ENCODE results near the gene AQP12B. TPM values are rescaled to one million over a fixed set of nuclear protein-coding genes. Genes with fewer than 3 reads are reported as not detected.
"Not testable (repeated sequence)": the region's sequence is repeated elsewhere in the genome, so short reads cannot be mapped to it uniquely, and the experiment has no call there.

AQP12B gene
- total RNA-seq, 2 donors from 2014 or later, result 0.19 TPM; not detected in 1

- intact Hi-C loops (cut with DNase I), result no loop called here
- DNase-seq (ENCODE audit: low spot score), result no peak
These were observed 19.0 kb downstream of the AQP12B start for GRCh38 chr2:240663546-240664190.

GRCh38 chr2:240662681-240663080, 20.0 kb downstream of the AQP12B start:
- intact Hi-C loops (cut with DNase I), result no loop called here
- DNase-seq (ENCODE audit: low spot score), result no peak

GRCh38 chr2:240659883-240660282, 22.8 kb downstream of the AQP12B start:
- intact Hi-C loops (cut with DNase I); DNase-seq (ENCODE audit: low spot score): not testable (repeated sequence)

GRCh38 chr2:240655931-240656886, 26.5 kb downstream of the AQP12B start:
- DNase-seq (ENCODE audit: low spot score), result peak; percentile 42
- intact Hi-C loops (cut with DNase I), result no loop called here

- intact Hi-C loops (cut with DNase I), result no loop called here
- peak; percentile 59 for DNase-seq (ENCODE audit: low spot score)
These were observed 31.5 kb downstream of the AQP12B start for GRCh38 chr2:240651185-240651584.

- peak; percentile 42 for DNase-seq (ENCODE audit: low spot score)
- intact Hi-C loops (cut with DNase I), result no loop called here
These were observed 32.3 kb downstream of the AQP12B start for GRCh38 chr2:240650254-240650965.

GRCh38 chr2:240649331-240649730, 33.4 kb downstream of the AQP12B start:
- DNase-seq (ENCODE audit: low spot score), result peak; percentile 23
- intact Hi-C loops (cut with DNase I), result no loop called here

- intact Hi-C loops (cut with DNase I), result no loop called here
- peak; percentile 70 for DNase-seq (ENCODE audit: low spot score)
These were observed 33.9 kb downstream of the AQP12B start for GRCh38 chr2:240648650-240649275.

GRCh38 chr2:240648155-240648649, 34.5 kb downstream of the AQP12B start:
- intact Hi-C loops (cut with DNase I), result no loop called here
- peak; percentile 45 for DNase-seq (ENCODE audit: low spot score)

GRCh38 chr2:240647503-240648154, 35.1 kb downstream of the AQP12B start:
- peak; percentile 58 for DNase-seq (ENCODE audit: low spot score)
- intact Hi-C loops (cut with DNase I), result no loop called here

GRCh38 chr2:240646900-240647502, 35.7 kb downstream of the AQP12B start:
- intact Hi-C loops (cut with DNase I), result no loop called here
- peak; percentile 71 for DNase-seq (ENCODE audit: low spot score)

GRCh38 chr2:240646176-240646899, 36.3 kb downstream of the AQP12B start:
- DNase-seq (ENCODE audit: low spot score), result peak; percentile 68
- intact Hi-C loops (cut with DNase I), result no loop called here

GRCh38 chr2:240645801-240646175, 36.9 kb downstream of the AQP12B start:
- peak; percentile 59 for DNase-seq (ENCODE audit: low spot score)
- intact Hi-C loops (cut with DNase I), result no loop called here

GRCh38 chr2:240645346-240645745, 37.3 kb downstream of the AQP12B start:
- intact Hi-C loops (cut with DNase I), result no loop called here
- DNase-seq (ENCODE audit: low spot score), result peak; percentile 63

- DNase-seq (ENCODE audit: low spot score), result peak; percentile 65
- intact Hi-C loops (cut with DNase I), result no loop called here
These were observed 37.8 kb downstream of the AQP12B start for GRCh38 chr2:240644859-240645301.

- intact Hi-C loops (cut with DNase I), result no loop called here
- DNase-seq (ENCODE audit: low spot score), result peak; percentile 49
These were observed 38.5 kb downstream of the AQP12B start for GRCh38 chr2:240644171-240644651.

GRCh38 chr2:240643811-240644150, 38.9 kb downstream of the AQP12B start:
- DNase-seq (ENCODE audit: low spot score), result no peak
- intact Hi-C loops (cut with DNase I), result no loop called here
